ENCODE data around the gene MLXIPL.
"Not testable (repeated sequence)": the region's sequence is repeated elsewhere in the genome, so short reads cannot be mapped to it uniquely, and the experiment has no call there.

MLXIPL gene

DNA sequence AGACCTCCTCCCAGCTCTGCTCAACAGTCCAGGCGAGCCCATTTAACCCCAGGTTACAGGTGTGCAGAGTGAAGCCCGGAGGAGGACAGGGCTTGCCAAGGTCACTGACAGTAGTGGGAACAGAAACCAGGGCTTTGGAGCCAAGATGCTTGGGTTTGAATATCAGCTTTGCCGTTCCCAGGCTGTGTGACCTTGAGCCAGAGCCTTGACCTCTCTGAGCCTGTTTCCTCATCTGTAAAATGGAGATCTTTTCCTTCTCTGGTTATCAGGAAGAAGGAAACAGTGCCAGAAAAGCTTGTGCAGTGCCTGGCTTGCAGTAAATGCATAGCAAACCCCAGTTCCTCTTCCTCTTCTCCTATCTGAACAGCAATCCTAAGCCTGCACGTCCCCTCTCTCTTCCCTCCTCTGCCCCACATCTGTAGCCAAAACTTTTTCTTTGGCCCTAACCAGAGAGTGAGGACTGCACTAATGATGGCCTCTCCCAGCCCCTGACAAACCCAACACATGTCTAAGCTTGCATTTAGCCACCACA, 21.4 kb upstream of the MLXIPL start:
- DNase-seq: no peak

DNA sequence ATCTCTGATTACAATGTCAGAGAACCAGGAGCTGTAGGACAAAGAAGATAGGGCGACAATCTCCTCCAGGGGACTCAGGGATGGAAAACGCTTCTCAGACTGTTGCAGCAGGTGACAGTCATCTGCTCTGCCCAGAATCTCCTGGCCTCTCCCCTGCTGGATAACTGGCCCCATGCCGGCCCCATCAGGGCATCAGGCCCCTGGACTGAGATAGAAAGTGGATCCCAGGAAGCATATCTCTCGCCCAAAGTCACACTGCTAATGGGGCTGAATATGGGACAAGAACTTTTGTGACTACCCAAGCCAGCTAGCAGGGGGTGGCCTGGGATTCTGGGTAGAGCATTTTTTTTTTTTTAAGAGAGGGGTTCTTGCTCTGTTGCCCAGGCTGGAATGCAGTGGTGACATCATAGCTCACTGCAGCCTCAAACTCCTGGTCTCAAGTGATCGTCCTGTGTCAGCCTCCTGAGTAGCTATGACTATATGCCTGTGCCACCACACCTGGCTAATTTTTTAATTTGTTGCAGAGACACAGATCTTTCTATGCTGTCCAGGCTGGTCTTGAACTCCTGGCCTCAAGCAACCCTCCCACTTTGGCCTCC, 20.5 kb upstream of the MLXIPL start:
- no peak for DNase-seq

DNA sequence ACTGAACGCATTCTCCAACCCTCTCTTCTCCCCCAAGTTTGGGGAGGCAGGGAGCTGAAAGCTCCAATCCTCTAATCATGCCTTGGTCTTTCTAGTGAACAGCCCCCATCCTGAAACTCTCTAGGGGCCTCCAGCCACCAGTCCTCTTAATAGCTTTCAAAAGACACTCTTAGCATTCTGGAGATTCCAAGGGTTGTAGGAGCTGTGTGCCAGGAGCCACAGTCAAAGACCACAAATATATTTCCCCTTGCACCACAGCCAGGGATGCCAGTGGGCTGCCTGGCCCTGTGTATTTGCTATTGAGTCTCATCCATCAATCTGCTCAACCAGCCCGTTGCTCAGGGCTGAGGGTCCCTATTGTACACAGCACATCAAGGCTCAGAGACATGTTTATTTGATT, 18.5 kb upstream of the MLXIPL start:
- no peak for DNase-seq

DNA sequence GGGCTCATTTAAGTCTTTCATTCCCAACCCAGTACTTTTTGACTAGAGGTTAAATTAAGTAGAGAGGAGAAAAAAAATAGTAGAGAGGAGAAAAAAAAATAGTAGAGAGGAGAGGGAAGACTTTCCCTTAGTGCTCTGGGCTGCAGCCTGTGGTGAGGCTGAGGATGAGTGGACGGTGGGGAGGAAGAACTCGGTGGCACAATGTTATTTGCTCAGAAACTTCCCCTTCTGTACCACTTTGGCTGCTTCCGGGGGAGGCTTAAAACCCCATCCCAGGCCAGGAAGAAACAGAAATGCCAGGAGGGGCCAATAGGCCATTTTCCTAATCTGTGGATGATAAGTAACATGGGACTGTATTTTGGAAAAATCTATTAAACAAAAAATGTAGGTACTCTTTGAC, 14.6 kb upstream of the MLXIPL start:
- no peak for DNase-seq

DNA sequence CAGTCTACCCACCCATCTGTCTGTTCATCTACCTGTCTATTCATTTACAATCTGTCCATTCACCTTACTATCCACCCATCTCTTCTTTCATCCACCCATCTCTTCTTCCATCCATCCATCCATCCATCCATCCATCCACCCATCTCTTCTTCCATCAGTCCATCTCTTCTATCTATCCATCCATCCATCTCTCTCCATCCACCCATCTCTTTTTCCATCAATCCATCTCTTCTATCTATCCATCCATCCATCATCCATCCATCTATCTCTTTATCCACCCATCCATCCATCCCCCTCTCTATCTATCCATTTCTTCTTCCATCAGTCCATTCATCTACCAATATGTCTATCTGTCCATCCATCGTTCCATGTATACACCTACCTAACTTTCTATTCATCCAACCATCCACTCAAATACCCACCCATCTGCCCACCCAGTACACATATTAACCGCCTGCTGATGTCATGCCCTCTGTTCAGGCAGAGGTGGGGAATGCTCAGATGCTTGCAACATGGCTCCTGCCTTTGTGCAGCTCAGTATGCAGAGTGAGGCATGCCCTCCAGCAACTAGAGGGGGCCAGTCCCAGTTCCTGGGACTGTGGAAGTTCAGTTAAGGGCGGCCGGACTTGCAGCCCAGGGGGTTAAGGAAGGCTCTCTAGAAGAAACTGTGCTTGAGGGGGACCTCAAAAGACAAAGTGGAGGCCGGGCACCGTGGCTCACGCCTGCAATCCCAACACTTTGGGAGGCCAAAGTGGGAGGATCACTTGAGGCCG, 11.3 kb upstream of the MLXIPL start:
- no peak for DNase-seq

DNA sequence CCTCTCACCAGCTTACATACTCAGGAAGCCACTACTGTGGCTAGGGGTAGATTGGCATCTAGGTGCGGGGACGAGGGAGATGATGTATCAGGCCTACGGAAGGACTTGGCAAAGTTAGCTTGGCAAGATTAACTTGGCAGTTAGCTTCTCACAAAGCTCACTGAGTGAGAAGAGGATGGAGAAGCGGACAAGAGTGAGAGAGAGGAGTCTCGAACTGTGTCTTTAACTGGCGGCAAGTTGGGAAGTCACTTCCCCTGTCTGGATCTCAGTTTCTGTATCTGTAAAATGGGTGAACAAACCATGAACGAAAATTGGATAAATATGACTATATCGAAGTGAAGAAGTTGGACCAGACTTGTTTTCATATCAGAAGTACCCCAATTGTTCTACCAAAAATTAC, 9.5 kb upstream of the MLXIPL start:
- DNase-seq: no peak

DNA sequence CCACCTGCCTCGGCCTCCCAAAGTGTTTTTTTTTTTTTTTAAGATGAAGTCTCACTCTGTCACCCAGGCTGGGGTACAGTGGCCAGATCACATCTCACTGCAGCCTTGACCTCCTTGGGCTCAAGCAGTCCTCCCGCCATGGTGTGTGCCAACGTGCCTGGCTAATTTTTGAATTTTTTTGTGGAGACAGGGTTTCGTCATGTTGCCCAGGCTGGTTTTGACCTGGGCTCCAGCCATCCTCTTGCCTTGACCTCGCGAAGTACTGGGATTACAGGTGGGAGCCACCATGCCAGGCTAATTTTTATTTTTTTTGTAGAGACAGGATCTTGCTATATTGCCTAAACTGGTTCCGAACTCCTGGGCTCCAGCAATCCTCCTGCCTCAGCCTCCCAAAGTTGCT, 9.0 kb upstream of the MLXIPL start:
- no peak for DNase-seq

DNA sequence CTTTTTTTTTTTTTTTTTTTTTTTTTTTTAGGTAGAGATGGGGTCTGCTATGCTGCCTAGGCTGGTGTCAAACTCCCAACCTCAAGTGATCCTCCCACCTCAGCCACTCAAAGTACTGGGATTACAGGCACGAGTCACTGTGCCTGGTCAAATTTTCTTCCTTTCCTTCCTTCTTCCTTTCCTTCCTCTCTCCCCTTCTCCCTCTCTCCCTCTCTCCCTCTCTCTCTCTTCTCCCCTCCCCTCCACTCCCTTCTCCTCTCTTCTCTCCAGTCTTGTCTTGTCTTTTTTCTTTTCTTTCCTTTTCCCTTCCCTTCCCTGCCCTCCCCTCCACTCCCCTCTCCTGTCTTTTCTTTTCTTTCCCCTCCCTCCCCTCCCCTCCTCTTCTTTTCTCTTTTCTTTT, 7.2 kb upstream of the MLXIPL start:
- DNase-seq: no peak

DNA sequence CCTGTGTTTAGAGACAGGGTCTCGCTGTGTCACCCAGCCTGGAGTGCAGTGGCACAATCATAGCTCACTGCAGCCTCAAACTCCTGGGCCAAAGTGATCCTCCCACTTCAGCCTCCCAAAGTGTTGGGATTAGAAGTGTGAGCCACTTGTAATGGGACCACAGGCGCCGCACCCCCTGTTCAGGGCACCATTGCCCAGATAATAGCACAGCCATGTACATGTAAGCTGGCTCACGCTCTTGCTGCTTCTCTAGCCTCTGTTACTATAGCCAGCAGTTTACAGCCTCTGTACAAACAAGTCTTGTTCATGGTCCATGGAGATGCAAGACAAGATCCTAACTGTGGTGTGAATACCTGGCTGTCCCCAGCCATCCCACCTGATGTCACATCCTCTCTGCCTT, 4.2 kb upstream of the MLXIPL start:
- DNase-seq: no peak

DNA sequence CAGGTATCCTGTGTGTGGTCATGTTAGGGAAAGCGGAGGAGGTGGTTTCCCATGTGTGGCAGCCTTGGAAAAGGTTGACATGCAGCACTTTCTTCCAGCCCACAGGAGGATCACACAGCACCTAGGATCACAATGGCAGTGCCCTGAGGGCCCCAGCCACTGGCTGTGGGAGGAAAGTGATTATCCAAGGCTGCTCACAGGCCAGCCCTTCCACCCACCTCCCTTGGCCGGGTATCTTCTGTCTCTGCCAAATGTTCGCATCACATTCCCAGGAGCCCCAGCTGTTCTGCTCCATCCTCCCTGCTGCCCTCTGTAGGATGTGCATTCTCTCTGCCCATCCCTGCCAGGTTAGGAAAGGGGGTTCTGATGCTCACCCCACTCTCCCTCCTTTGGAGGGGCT, 2.5 kb upstream of the MLXIPL start:
- DNase-seq: no peak

DNA sequence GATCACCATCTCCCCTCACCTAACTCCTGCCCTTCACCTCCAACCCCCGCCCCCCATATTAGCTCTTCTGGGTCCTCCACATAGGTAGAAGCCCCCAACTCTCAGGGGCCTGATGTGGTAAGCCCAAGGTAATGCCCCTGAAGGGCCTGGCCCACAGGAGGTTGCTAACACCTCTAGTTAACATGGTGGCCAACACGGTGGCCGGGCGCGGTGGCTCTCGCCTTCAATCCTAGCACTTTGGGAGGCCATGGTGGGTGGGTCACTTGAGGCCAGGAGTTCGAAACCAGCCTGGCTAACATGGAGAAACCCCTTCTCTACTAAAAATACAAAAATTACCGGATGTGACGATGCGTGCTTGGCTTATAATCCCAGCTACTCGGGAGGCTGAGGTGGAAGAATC, 954 bp upstream of the MLXIPL start:
- no peak for DNase-seq

DNA sequence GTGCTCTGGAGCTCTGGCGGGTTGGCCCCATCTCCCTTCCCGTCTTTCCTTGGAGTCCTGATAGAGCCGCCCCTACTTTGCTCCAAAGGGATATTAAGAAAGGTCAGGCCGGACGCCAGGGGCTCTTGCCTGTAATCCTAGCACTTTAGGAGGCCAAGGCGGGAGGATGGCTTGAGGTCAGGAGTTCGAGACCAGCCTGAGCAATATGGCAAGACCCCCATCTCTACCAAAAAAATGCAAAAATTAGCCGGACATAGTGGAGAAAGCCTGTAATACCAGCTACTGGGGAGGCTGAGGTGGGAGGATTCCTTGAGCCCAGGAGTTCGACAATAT, 313 bp upstream of the MLXIPL start:
- DNase-seq: no peak

DNA sequence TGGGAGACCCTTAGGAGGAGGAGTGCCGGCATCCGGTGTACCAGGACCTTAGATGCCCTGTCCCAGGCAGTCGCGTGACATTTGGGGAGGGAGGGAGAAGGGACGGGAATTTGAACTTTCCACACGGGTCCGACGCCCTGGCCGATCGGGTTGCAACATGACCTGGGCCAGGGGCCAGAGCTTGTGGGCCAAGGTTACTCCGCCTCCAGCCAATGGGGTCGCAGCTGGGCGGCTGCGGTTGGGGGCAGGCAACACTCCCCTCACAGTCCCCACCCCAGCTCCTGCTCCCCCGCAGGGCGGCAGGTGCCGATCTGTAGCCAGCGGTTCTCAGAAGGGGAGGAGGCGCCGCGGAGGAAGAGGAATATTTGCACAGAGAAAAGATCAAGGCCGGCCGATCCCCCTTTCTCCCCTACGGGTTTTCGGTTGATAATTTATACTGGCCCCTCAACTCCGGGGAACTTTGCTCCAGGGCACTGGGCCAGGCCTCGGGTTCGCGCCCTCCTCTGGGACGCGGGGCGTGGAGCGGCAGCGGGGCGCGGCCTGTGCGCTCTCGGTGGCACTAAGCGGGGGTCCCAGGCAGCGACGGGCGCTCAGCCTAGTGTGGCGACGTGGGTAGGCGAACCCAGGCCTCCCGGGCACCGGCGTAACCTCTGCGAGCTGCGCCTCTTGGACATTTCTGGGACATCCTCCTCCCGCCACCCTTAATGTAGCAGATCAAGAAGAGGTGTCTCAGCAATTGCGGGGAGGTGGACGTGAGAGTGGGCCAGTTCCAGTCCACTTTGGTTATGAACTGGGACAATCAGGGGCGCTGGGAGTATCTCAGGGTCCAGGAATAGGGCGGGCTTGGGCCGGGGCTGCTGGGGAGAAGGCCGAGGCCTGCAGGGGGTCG, 1.2 kb downstream of the MLXIPL start:
- DNase-seq: no peak

DNA sequence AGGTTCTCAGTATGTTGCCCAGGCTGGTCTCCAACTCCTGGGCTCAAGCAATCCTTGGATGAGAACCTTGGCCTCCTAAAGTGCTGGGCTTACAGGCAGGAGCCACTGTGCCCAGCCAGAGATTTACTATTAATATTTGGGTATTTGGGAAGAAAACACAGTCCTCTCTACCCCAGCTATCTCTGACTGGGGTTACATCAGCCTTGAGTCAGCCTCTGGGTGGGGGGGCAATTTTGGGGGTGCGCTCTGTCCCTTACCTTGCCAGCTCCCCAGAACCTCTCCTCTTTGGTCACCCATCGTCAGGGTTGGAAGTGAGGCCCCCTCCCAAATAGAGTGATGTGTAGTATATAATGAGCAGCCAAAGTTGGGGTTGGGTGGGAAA, 1.8 kb downstream of the MLXIPL start:
- DNase-seq: no peak

DNA sequence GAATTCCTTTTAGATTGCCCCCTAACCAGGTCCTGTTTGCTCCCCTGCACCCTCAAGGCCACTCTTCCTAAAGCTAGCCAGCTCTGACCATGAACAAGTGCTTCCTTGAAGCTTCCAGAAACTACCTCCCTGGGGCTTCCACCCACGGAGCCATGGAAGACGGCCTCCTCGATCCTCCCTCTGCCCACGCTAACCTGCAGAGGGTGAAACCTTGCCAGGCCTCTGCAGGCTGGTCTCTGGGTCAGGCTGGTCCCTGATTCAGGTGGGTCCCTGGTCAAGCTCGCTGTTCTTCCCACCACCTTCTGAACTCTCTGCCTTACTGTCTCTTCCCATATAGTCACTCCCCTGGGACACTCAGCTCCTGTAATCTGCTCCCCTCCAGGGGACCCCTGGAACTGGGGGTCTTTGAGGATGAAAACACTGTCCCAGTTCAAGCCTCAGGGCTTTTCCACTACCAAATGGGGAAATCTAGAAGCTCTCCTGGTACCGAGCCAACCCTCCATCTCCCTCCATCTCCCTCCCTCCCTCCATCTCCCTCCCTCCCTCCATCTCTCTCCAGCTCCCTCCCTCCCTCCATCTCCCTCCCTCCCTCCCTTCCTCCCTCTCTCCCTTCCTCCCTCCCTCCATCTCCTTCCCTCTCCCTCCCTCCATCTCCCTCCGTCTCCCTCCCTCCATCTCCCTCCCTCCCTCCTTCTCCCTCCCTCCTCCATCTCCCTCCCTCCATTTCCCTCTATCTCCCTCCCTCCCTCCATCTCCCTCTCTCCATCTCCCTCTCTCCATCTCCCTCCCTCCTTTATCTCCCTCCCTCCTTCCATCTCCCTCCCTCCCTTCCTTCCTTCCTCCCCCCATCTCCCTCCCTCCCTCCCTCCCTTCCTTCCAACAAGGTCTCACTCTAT, 2.9 kb downstream of the MLXIPL start:
- DNase-seq: no peak

DNA sequence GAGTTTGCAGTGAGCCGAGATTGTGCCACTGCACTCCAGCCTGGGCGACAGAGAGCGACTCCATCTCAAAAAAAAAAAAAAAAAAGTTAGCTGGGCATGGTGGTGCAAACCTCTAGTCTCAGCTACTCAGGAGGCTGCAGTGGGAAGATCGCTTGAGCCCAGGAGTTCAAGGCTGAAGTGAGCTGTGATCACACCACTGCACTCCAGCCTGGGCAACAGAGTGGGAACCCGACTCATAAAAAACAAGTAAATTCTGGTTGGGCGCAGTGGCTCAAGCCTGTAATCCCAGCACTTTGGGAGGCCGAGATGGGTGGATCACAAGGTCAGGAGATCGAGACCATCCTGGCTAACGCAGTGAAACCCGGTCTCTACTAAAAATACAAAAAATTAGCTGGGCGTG, 4.9 kb downstream of the MLXIPL start:
- not testable (repeated sequence) for DNase-seq

DNA sequence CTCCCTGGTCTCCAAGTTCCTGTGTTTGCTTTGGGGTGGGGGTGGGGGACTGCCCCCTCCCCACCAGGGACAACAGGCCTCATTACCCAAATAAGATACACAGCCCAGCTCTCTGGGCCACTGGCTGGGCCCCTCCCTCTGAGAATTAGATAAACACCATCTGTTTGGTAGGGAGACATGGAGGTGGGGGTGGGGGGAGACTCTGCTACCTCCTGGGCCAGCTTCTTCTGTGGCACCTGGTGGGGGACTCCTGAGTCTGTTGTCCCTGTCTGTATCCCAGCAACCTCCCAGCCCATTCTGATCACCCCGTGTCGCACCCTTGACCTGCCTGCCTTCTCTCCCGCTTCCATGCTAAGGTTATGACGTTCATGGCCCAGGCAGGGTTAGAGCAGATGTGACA, 5.8 kb downstream of the MLXIPL start:
- no peak for DNase-seq

DNA sequence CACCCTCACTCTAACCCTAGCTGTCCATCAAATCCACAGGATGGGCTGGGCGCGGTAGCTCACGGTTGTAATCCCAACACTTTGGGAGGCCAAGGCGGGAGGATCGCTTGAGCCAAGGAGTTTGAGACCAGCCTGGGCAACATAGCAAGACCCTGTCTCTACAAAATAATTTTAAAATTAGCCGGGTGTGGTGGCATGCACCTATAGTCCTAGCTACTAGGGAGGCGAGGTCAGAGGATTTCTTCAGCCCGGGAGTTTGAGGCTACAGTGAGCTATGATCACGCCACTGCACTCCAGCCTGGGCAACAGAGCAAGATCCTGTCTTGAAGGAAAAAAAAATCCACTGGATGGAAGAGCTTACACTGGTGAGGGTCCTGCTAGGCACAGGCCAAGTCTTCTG, 6.8 kb downstream of the MLXIPL start:
- not testable (repeated sequence) for DNase-seq

DNA sequence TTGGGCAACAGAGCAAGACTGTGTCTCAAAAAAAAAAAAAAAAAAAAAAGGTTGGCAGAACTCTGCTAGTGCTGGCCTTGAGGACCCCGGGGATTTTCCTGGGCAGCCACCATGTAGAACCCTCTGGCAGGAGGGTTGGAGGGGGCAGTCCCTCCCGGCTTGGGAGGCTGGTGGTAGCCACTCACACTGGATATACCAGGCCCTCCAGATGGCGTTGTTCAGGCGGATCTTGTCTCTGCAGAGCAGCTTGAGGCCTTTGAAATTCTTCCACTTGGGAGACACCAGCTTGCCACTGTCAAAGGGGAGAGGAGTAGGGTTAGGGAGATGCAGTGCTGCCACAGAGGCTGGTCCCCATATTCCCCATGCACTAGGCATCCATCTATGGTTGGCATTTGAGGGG, 8.4 kb downstream of the MLXIPL start:
- no peak for DNase-seq

DNA sequence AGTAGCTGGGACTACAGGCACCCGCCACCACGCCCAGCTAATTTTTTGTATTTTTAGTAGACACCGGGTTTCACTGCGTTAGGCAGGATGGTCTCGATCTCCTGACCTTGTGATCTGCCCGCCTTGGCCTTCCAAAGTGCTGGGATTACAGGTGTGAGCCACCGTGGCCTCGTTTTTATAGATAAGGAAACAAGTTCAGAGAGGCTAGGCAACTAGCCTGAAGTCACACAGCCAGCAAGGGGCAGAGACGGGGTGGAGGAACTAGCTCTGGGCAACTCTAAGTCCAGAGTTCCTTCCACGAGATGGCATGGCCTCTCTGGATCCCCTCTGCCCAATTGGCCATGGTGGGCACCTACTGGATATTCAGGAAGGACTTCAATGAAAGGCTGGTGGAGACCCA, 9.4 kb downstream of the MLXIPL start:
- DNase-seq: not testable (repeated sequence)

DNA sequence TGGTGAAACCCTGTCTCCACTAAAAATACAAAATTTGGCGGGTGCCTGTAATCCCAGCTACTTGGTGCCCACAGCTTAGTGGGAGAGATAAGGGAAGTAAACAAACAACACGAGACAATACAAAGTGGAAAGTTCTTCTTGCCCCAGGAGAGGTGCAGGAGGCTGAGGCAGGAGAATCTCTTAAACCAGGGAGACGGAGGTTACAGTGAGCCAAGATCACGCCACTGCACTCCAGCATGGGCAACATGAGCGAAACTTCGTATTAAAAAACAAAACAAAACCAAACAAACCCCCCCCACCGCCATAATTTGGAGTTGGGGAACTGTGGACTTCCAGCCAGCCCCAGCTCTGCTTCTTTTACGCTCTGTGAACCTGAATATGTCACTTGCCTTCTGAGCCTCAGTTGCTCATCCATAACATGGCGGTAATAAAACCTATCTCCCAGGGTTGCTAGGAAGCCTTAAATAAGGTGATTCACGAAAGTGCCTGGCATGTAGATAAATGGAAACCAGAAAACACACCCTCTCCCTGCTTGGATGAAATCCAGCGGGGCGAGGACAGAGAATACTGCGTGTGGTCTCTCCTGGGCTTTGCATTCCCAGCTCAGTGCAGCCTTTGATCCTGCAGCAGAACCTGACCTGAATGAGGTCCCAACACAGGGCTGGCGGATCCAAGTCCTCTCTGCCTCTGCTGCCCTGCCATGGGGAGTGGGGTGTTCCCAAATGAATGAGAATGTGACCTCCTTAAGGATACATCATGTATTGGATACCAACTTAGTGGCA, 10.2 kb downstream of the MLXIPL start:
- no peak for DNase-seq
